GM18511 (cell line): Measurements from ENCODE around the gene DHRS7B.

Source experiments
- ATAC-seq: cut with Tn5 transposase; IDR thresholded peaks from one replicate; pipeline ENCODE4 v1.9.1; 2021; ENCODE audit warnings: mild to moderate bottlenecking, moderate library complexity; ENCODE audit not compliant: unreplicated experiment

DHRS7B gene

DNA sequence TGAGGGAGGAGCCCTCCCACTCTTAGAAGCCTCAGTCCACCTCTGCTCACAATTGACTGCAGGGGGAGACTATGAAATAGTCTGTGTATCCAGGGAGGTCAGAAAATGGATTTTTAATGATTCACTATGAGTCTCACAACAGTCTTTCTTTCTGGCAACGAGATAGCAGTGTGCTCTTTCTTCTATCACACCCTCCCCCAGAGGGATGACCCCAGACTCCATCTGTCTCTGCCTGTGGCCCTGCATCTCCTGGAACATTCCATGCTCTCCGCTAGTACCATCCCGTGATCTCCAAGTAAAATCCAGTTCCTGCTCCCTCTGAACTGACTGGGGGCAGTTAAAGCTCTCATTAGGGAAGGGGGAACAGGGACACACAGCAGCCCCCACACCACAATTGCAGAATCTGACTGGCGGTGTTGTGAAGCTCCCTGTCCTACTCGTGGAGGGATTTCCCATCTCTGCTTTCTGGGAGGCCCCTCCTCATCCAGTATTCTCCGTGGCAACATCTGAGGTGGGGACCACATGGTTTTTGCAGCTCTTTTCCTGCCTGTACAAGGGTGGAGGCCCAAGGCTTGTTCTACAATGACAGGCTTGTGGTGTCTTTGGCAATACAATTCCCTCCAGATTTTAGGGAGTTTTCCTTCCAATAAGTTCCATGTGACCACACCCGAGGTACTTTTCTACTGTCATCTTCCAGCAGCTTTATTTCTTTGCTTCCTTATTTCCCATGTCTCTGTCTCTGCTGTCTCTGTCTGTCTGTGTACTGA lies 107.0 kb downstream of the DHRS7B start:
- ATAC-seq = no peak

DNA sequence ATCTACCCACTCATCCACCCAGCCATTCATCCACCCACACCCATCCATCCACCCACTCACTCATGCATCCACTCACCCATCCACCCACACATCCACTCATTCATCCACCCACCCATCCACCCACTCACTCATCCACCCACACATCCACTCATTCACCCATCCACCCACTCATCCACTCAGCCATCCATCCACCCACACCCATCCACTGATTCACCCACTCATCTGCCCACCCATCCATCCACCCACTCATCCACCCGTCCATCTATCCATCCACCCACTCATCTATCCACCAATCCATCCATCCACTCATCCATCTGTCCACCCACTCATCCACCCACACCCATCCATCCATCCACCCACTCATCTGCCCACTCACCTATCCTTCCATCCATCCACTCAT lies 109.2 kb downstream of the DHRS7B start:
- no peak for ATAC-seq

DNA sequence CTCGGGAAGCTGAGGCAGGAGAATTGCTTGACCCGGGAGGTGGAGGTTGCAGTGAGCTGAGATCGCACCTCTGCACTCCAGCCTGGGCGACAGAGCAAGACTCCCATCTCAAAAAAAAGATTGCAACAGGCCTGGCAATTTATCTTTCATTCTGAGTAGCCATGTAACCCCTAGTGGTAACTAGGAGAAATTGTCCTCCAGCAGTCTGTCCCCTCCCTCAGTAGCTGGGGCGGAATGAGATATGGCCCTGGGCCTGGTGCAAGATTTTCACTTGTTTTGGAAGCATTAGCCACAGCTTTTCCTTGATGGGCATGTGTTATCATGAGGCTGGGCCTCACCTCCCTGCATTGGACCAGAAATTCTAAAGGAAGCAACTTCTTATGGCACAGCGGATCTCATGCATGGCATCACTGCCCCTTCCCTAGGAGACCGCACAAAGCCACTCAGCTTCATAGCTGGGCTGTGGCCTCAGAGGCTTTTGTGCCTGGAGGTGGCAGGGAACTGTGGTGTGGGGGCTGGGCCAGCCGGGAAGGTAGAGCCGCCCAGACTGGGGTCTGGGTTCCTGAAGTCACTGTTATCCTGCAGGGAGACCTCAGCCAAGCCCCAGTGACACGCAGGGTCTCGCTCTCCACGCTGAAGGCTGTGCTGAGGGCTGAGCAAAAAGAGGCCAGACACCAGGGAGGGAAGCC lies 113.1 kb downstream of the DHRS7B start:
- ATAC-seq = no peak

DNA sequence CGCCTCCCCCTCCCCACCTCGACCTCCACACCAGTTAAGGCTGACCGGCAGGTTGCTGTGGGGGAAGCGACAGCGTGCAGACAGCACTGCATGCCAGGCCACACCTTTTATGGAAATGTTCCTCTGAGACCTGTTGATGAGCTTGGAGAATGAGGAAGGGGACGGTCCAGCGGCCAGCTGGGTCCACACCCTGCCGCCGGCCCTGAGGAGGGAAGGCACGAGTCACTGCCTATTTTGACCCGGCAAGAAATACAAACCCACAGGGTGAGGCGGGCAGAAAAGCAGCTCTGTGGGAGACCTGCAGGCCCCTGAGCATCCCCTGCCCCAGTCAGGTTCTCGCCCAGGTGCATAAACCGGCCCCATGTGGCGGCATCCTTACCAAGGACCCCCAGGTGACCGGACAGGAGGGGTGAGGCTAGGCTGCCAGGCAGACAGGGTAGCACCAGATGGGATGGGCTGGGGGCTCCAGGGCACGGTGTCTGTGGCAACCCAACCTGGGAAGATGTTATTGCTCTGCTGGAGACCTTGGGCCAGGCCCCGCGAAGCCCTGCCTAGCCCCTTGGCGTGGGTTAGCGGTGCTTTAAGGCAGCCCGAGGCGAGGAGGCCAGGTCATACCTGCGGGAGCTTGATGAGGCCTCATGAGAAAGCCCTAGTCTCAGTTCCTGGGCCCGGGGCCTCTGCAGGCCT lies 113.7 kb downstream of the DHRS7B start:
- no peak for ATAC-seq
